H1 (cell line): ENCODE measurements around the gene MRPS10. TPM values are rescaled to one million over a fixed set of nuclear protein-coding genes. Genes with fewer than 3 reads are reported as not detected.

Experiments used
- CTCF ChIA-PET: fragments of 300-600 bp; sonication (Branson Sonifier 250); formaldehyde crosslinking; loops from one replicate; lab custom pipeline; 2021; ENCODE audit not compliant: partially characterized antibody; lab: Charles Lee
- POLR2A ChIA-PET: fragments of 300-600 bp; sonication (Branson Sonifier 250); formaldehyde crosslinking; loops from one replicate; lab custom pipeline; 2021; ENCODE audit warnings: inconsistent platforms; ENCODE audit not compliant: partially characterized antibody; lab: Charles Lee
- DNase-seq, 2 experiments: peaks; one replicate each; pipeline versions ENCODE4 v3.0.0 to v3.0.0-alpha.2; 2010 to 2022; ENCODE audit warnings: low spot score in 2 of 2, low read depth in 1 of 2, mixed read lengths in 1 of 2
- FAIRE-seq: peaks from 2 replicates; lab custom pipeline; 2011; peaks lifted over from hg19 to GRCh38; lab: Jason Lieb, UNC
- H2AFZ ChIP-seq: 2 replicates; pipeline ENCODE4 v1.8.1; 2012; ENCODE audit warnings: low read length, inconsistent platforms
- H2AK5ac ChIP-seq: 2 replicates; pipeline ENCODE4 v1.6.1; 2013; ENCODE audit warnings: low read depth, low read length
- H2BK120ac ChIP-seq: replicated peaks from 2 replicates; pipeline ENCODE3; 2013; ENCODE audit warnings: low read depth, low read length, inconsistent platforms
- H2BK12ac ChIP-seq: 2 replicates; pipeline ENCODE4 v1.6.1; 2013; ENCODE audit warnings: low read depth, low read length
- H2BK15ac ChIP-seq: 2 replicates; pipeline ENCODE4 v1.6.1; 2013; ENCODE audit warnings: low read length
- H2BK20ac ChIP-seq: 2 replicates; pipeline ENCODE4 v1.6.1; 2013; ENCODE audit warnings: low read length
- H2BK5ac ChIP-seq: 2 replicates; pipeline ENCODE4 v1.6.1; 2013; ENCODE audit warnings: low read depth, low read length
- H3K14ac ChIP-seq: 2 replicates; pipeline ENCODE4 v1.6.1; 2013; ENCODE audit warnings: inconsistent platforms; ENCODE audit not compliant: insufficient read length
- H3K18ac ChIP-seq: 2 replicates; pipeline ENCODE4 v1.6.1; 2013; ENCODE audit warnings: low read length; ENCODE audit errors: extremely low read depth
- H3K23ac ChIP-seq: 2 replicates; pipeline ENCODE4 v1.6.1; 2013; ENCODE audit warnings: inconsistent platforms; ENCODE audit not compliant: insufficient read length
- H3K23me2 ChIP-seq: 2 replicates; pipeline ENCODE4 v1.6.1; 2013; ENCODE audit warnings: low read depth, low read length
- H3K27ac ChIP-seq: 2 replicates; pipeline ENCODE4 v1.6.1; 2011; ENCODE audit warnings: low read depth, low read length, inconsistent platforms
- H3K27me3 ChIP-seq, 4 experiments: replicated peaks in 1 of 4; 1 replicate in 1 of 4; 2 replicates in 3 of 4; pipeline versions ENCODE4 v1.6.1 to v1.8.1; 2011 to 2013; ENCODE audit warnings: low read length in 3 of 4, mild to moderate bottlenecking in 3 of 4, inconsistent platforms in 2 of 4, mixed read lengths in 2 of 4, moderate library complexity in 1 of 4; ENCODE audit not compliant: control insufficient read depth in 3 of 4, insufficient read depth in 3 of 4; ENCODE audit errors: extremely low read depth in 1 of 4
- H3K36me3 ChIP-seq, 4 experiments: 2 replicates each; pipeline versions ENCODE4 v1.6.1 to v1.8.1; 2011 to 2013; ENCODE audit warnings: mild to moderate bottlenecking in 4 of 4, low read length in 3 of 4, moderate library complexity in 2 of 4, control low read depth in 1 of 4, inconsistent platforms in 1 of 4; ENCODE audit not compliant: insufficient read depth in 4 of 4, control insufficient read depth in 2 of 4
- H3K4ac ChIP-seq: replicated peaks from 2 replicates; pipeline ENCODE3; 2013; ENCODE audit warnings: low read length, low read depth, mixed read lengths, inconsistent platforms; ENCODE audit not compliant: insufficient read length
- H3K4me1 ChIP-seq, 4 experiments: replicated peaks in 1 of 4; 1 replicate in 1 of 4; 2 replicates in 3 of 4; pipeline versions ENCODE4 v1.6.1 to v1.8.1; 2011 to 2013; ENCODE audit warnings: low read length in 3 of 4, inconsistent platforms in 2 of 4, mixed read lengths in 1 of 4; ENCODE audit not compliant: insufficient read depth in 4 of 4, control insufficient read depth in 3 of 4
- H3K4me2 ChIP-seq, 2 experiments: 2 replicates each; pipeline versions ENCODE4 v1.6.1 to v1.8.1; 2011 to 2013; ENCODE audit warnings: low read depth in 2 of 2, low read length in 2 of 2, control low read depth in 1 of 2, inconsistent platforms in 1 of 2, mild to moderate bottlenecking in 1 of 2; ENCODE audit not compliant: insufficient read depth in 1 of 2
- H3K4me3 ChIP-seq, 4 experiments: fragments of 200-600, 300-600 bp in 1 of 4; sonication (generic), shearing (Covaris generic), sonication (Bioruptor Twin) in 1 of 4; 2 replicates each; pipeline versions ENCODE4 v1.5.1 to v1.8.1; 2011 to 2016; ENCODE audit warnings: low read length in 4 of 4, low read depth in 3 of 4, control low read depth in 2 of 4, inconsistent platforms in 2 of 4, mild to moderate bottlenecking in 2 of 4, mixed read lengths in 1 of 4, moderate library complexity in 1 of 4; ENCODE audit not compliant: insufficient read depth in 2 of 4; ENCODE audit errors: extremely low read depth in 1 of 4
- H3K56ac ChIP-seq: replicated peaks from 2 replicates; pipeline ENCODE3; 2013; ENCODE audit warnings: low read depth, mild to moderate bottlenecking, mixed read lengths, low read length, inconsistent platforms; ENCODE audit not compliant: insufficient read length
- H3K79me1 ChIP-seq: 2 replicates; pipeline ENCODE4 v1.6.1; 2013; ENCODE audit warnings: low read depth, low read length, control low read depth
- H3K79me2 ChIP-seq, 2 experiments: 2 replicates each; pipeline versions ENCODE4 v1.6.1 to v1.8.1; 2012 to 2013; ENCODE audit warnings: low read length in 2 of 2, mild to moderate bottlenecking in 2 of 2, inconsistent platforms in 1 of 2; ENCODE audit not compliant: insufficient read depth in 2 of 2, control insufficient read depth in 1 of 2
- H3K9ac ChIP-seq, 4 experiments: replicated peaks in 1 of 4; 1 replicate in 1 of 4; 2 replicates in 3 of 4; pipeline versions ENCODE4 v1.6.1 to v1.8.1; 2011 to 2013; ENCODE audit warnings: low read depth in 3 of 4, low read length in 3 of 4, control low read depth in 2 of 4, mild to moderate bottlenecking in 2 of 4, moderate library complexity in 2 of 4, inconsistent platforms in 1 of 4; ENCODE audit errors: extremely low read depth in 1 of 4
- H3K9me3 ChIP-seq, 2 experiments: 2 replicates each; pipeline versions ENCODE4 v1.6.1 to v1.8.1; 2012 to 2013; ENCODE audit warnings: mild to moderate bottlenecking in 2 of 2, moderate library complexity in 2 of 2, control low read depth in 1 of 2, inconsistent platforms in 1 of 2, low read depth in 1 of 2, low read length in 1 of 2, mixed read lengths in 1 of 2; ENCODE audit not compliant: insufficient read depth in 2 of 2
- H4K20me1 ChIP-seq, 2 experiments: replicated peaks in 1 of 2; 2 replicates each; pipeline versions ENCODE3 to v1.8.1; 2011 to 2013; ENCODE audit warnings: inconsistent platforms in 2 of 2, low read length in 2 of 2, mild to moderate bottlenecking in 1 of 2; ENCODE audit not compliant: insufficient read depth in 2 of 2, control insufficient read depth in 1 of 2
- H4K5ac ChIP-seq: 2 replicates; pipeline ENCODE4 v1.6.1; 2013; ENCODE audit warnings: low read length, low read depth, mixed read lengths, inconsistent platforms; ENCODE audit not compliant: insufficient read length
- H4K8ac ChIP-seq: 2 replicates; pipeline ENCODE4 v1.8.0; 2013; ENCODE audit warnings: mild to moderate bottlenecking, moderate library complexity, low read length, inconsistent platforms; ENCODE audit not compliant: insufficient read depth; ENCODE audit errors: extremely low read depth
- H4K91ac ChIP-seq: replicated peaks from 2 replicates; pipeline ENCODE3; 2013; ENCODE audit warnings: low read length, mixed read lengths, inconsistent platforms; ENCODE audit not compliant: insufficient read length
- ATF2 ChIP-seq: IDR thresholded peaks from 2 replicates; pipeline ENCODE4 v1.6.1; 2012; ENCODE audit warnings: low read length, inconsistent platforms
- ATF3 ChIP-seq: IDR thresholded peaks from 2 replicates; pipeline ENCODE4 v1.6.1; 2011; ENCODE audit warnings: low read depth, mild to moderate bottlenecking, low read length; ENCODE audit not compliant: insufficient read depth
- BACH1 ChIP-seq: IDR thresholded peaks from 2 replicates; pipeline ENCODE4 v1.6.1; 2012; ENCODE audit warnings: low read length, improper control_type of control experiment
- CEBPB ChIP-seq: IDR thresholded peaks from 2 replicates; pipeline ENCODE4 v1.6.1; 2012; ENCODE audit warnings: low read depth, low read length
- CHD1 ChIP-seq: IDR thresholded peaks from 2 replicates; pipeline ENCODE4 v1.6.1; 2012; ENCODE audit warnings: low read depth, low read length, improper control_type of control experiment
- CHD2 ChIP-seq: IDR thresholded peaks from 2 replicates; pipeline ENCODE4 v1.6.1; 2012; ENCODE audit warnings: low read length, improper control_type of control experiment
- CTBP2 ChIP-seq: IDR thresholded peaks from 2 replicates; pipeline ENCODE4 v1.7.0; 2011; ENCODE audit warnings: borderline replicate concordance, mild to moderate bottlenecking, moderate library complexity, mixed read lengths, low read length; ENCODE audit not compliant: insufficient read depth, insufficient read length
- HDAC2 ChIP-seq, 2 experiments: fragments of 300-600 bp in 1 of 2; sonication (generic) in 1 of 2; IDR thresholded peaks; 2 replicates each; pipeline ENCODE4 v1.6.1; 2011 to 2012; ENCODE audit warnings: low read depth in 2 of 2, low read length in 2 of 2, mild to moderate bottlenecking in 2 of 2, moderate library complexity in 2 of 2, borderline replicate concordance in 1 of 2, inconsistent platforms in 1 of 2
- RBBP5 ChIP-seq: IDR thresholded peaks from 2 replicates; pipeline ENCODE4 v1.7.1; 2012; ENCODE audit warnings: low read depth, mild to moderate bottlenecking, inconsistent platforms, low read length, moderate library complexity, borderline replicate concordance
- RXRA ChIP-seq: IDR thresholded peaks from 2 replicates; pipeline ENCODE4 v1.6.1; 2011; ENCODE audit warnings: low read depth, mild to moderate bottlenecking, low read length, moderate library complexity; ENCODE audit not compliant: insufficient read depth
- SIX5 ChIP-seq: IDR thresholded peaks from 2 replicates; pipeline ENCODE4 v1.6.1; 2011; ENCODE audit warnings: mild to moderate bottlenecking, low read depth, low read length
- TAF7 ChIP-seq: optimal IDR thresholded peaks from 2 replicates; pipeline ENCODE3; 2011; ENCODE audit warnings: low read depth, mild to moderate bottlenecking, inconsistent platforms, low read length, moderate library complexity, borderline replicate concordance
- WGBS, 2 experiments: shearing (Covaris generic) in 1 of 2; methylation state at CpG; one replicate each; pipeline versions ENCODE4 v1.1.6 to v1.1.7; 2013 to 2015; ENCODE audit warnings: low lambda C conversion rate in 2 of 2, mixed read lengths in 2 of 2, inconsistent platforms in 1 of 2, low coverage in 1 of 2, missing lambda C conversion rate in 1 of 2; ENCODE audit not compliant: insufficient replicate concordance in 2 of 2, insufficient coverage in 1 of 2, insufficient read length in 1 of 2; ENCODE audit errors: extremely low coverage in 1 of 2, missing lambda C conversion rate in 1 of 2; 5-methylcytosine and 5-hydroxymethylcytosine counted together
- polyA plus RNA-seq, 7 experiments: library from polyadenylated mRNA; depleted of rRNA in 3 of 7; stranded (reverse) in 5 of 7; unstranded in 2 of 7; fragments of >200 nt in 5 of 7; fragments of 200-250 nt in 2 of 7; gene quantifications; 1 replicate in 5 of 7; 2 replicates in 1 of 7; 4 replicates in 1 of 7; pipeline versions ENCODE4 v1.2.1 to v1.2.3, GENCODE V29; 2011 to 2013; ENCODE audit warnings: missing spikeins in 2 of 7, mixed read lengths in 2 of 7
- total RNA-seq: library from RNA; stranded (reverse); fragmentation: NEBNext Ultra II Directional; extraction: Animal tissue kit (Norgen Biotek cat#: 25700); gene quantifications from 2 replicates; pipeline ENCODE4 v1.2.1, GENCODE V29; 2021

The MRPS10 gene
- total and polyA plus RNA-seq, 2 of the 8 experiments (the other 6 are each of a cell fraction or from before 2014, with no cell fraction given), result 20.5 to 33.6 TPM

GRCh38 chr6:42259286-42259685, 41.6 kb upstream of the MRPS10 start:
- H3K4me3 ChIP-seq, result no peak overlapping the region
- no peak overlapping the region for H3K14ac ChIP-seq
- H3K9ac ChIP-seq, result no peak overlapping the region
- no peak overlapping the region for H4K8ac ChIP-seq
- WGBS, 2 experiments, result 95% methylated on average over 12 of the region's 31 CpGs; no CpG with 5 or more reads in 1 of the 2 experiments
- no peak overlapping the region for H3K27ac ChIP-seq
- peaks cover 5 to 32% (median 18%) of the 10 kb centered on the region in 4 experiments for H3K36me3 ChIP-seq
- no peaks in the 10 kb centered on the region for H4K20me1 ChIP-seq
- no peak overlapping the region for H2BK20ac ChIP-seq
- no peak overlapping the region for H3K4ac ChIP-seq
- POLR2A ChIA-PET, result no interaction called here
- no peak overlapping the region for H3K4me2 ChIP-seq
- no peak overlapping the region for H2BK15ac ChIP-seq
- no peak overlapping the region for H3K56ac ChIP-seq
- H3K79me1 ChIP-seq, result no peaks in the 10 kb centered on the region
- H3K27me3 ChIP-seq, result no peaks in the 10 kb centered on the region
- H2AFZ ChIP-seq, result no peak overlapping the region
- H2BK5ac ChIP-seq, result no peak overlapping the region
- no peak overlapping the region for H3K18ac ChIP-seq
- no peak overlapping the region for H2BK12ac ChIP-seq
- CTCF ChIA-PET, result interaction anchor here (0.5 to 3.5 kb wide), 9 partner anchors 10 to 289 kb away, joined by 3 to 28 read pairs (median 5); no protein-coding TSS in a partner anchor
- H2BK120ac ChIP-seq, result no peak overlapping the region
- no peak overlapping the region for H2AK5ac ChIP-seq
- DNase-seq (no peak), FAIRE-seq (no peak)
- H3K9me3 ChIP-seq, result no peaks in the 10 kb centered on the region
- no peak overlapping the region for H4K5ac ChIP-seq
- H3K23me2 ChIP-seq, result no peaks in the 10 kb centered on the region
- no peak overlapping the region for H3K23ac ChIP-seq
- no peaks in the 10 kb centered on the region for H3K79me2 ChIP-seq
- H3K4me1 ChIP-seq, result peaks cover 17 to 26% (median 20%) of the 10 kb centered on the region in 4 experiments
- H4K91ac ChIP-seq, result no peak overlapping the region
- TF ChIP-seq CHD1 (no peak), CHD2 (no peak), CTBP2 (no peak), RBBP5 (no peak), ATF2 (no peak), HDAC2 (IDR thresholded peaks at IDR 0.05; ENCODE audit: borderline replicate concordance in 1 of 2, low read depth in 2 of 2, low read length in 2 of 2) (no peak), BACH1 (no peak), RXRA (no peak), CEBPB (no peak), SIX5 (no peak), TAF7 (no peak), ATF3 (no peak)
